Testis (tissue), 2 donors: ENCODE results near the gene PEX3.

Experiments
- CTCF ChIP-seq, 3 experiments: fragments of 450-650 bp in 2 of 3; fragments of 200-600 bp in 1 of 3; sonication (generic) in 1 of 3; IDR thresholded peaks; one replicate each; pipeline ENCODE4 v1.5.1; 2016 to 2019; ENCODE audit warnings: antibody characterized with exemption in 3 of 3, mild to moderate bottlenecking in 2 of 3, moderate library complexity in 1 of 3
- POLR2A ChIP-seq: fragments of 450-650 bp; IDR thresholded peaks from one replicate; pipeline ENCODE4 v1.6.1; 2017; ENCODE audit warnings: antibody characterized with exemption, mild to moderate bottlenecking, moderate library complexity

DNA sequence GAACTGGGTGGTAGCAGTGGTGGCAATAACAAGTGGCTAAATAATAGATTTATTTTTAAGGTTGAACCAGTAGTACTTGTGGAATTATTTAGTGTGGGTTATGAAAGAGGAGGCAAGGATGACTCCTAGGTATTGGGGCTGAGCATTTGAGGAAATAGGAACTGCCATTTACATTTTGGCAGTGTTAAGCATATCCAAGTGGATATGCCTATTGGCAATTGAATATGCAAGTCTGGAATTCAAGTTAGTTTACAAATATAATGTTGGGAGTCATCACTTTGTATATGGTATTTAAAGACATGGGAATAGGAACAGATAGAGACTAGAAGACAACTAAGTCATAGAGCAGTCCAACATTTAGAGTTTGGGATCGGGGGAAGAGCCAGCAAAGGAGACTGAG lies 25.9 kb downstream of the PEX3 start:
- TF ChIP-seq CTCF (IDR thresholded peaks at IDR 0.05), result no peak
- no peak for TF ChIP-seq POLR2A
